NB4 (cell line): ENCODE measurements around the gene PATJ.

Experiments
- DNase-seq: peaks from one replicate; pipeline ENCODE4 v3.0.0; 2010; ENCODE audit warnings: low read depth
- H3K4me3 ChIP-seq: one replicate; pipeline ENCODE4 v1.5.1; 2011; ENCODE audit warnings: mild to moderate bottlenecking, low read depth, low read length, moderate library complexity
- MYC ChIP-seq: IDR thresholded peaks from 2 replicates; pipeline ENCODE4 v1.6.1; 2011; ENCODE audit warnings: low read depth, low read length
- POLR2A ChIP-seq: IDR thresholded peaks from 2 replicates; pipeline ENCODE4 v1.6.1; 2011; ENCODE audit warnings: mild to moderate bottlenecking; ENCODE audit not compliant: insufficient read length; ENCODE audit errors: extremely low read depth
- TF ChIP-seq, protein P1 (sequence below): IDR thresholded peaks from one replicate; pipeline ENCODE4 v1.5.1; 2012; ENCODE audit warnings: low read depth, low read length
- TF ChIP-seq, protein P2 (sequence below): IDR thresholded peaks from 2 replicates; pipeline ENCODE4 v1.6.1; 2011; ENCODE audit warnings: low read depth, low read length

Gene PATJ

DNA sequence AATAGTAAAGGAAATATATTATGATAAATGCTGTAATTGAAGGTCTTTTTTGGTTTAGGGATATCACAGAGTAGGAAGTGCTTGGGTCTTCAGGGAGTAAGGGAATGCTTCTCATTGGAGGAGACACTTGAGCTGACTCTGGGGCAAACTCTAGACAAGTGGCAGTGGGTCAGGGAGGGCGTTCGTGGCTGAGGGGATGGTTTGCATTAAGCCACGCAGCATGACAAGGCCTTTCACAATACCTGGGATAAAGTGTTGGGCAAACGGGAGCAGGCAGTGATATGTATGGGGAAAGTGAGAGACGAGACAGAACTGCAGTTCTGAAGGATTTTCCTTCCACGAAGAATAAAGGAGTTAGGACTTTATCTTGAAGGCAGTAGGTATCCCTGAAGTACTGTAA, 109.0 kb downstream of the PATJ start:
- TF ChIP-seq MYC (no peak), POLR2A (no peak)
- TF ChIP-seq, protein P1, sequence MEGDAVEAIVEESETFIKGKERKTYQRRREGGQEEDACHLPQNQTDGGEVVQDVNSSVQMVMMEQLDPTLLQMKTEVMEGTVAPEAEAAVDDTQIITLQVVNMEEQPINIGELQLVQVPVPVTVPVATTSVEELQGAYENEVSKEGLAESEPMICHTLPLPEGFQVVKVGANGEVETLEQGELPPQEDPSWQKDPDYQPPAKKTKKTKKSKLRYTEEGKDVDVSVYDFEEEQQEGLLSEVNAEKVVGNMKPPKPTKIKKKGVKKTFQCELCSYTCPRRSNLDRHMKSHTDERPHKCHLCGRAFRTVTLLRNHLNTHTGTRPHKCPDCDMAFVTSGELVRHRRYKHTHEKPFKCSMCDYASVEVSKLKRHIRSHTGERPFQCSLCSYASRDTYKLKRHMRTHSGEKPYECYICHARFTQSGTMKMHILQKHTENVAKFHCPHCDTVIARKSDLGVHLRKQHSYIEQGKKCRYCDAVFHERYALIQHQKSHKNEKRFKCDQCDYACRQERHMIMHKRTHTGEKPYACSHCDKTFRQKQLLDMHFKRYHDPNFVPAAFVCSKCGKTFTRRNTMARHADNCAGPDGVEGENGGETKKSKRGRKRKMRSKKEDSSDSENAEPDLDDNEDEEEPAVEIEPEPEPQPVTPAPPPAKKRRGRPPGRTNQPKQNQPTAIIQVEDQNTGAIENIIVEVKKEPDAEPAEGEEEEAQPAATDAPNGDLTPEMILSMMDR, result no peak
- TF ChIP-seq, protein P2, sequence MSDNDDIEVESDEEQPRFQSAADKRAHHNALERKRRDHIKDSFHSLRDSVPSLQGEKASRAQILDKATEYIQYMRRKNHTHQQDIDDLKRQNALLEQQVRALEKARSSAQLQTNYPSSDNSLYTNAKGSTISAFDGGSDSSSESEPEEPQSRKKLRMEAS, result no peak
- no peak for DNase-seq
- no peak overlapping the region for H3K4me3 ChIP-seq

DNA sequence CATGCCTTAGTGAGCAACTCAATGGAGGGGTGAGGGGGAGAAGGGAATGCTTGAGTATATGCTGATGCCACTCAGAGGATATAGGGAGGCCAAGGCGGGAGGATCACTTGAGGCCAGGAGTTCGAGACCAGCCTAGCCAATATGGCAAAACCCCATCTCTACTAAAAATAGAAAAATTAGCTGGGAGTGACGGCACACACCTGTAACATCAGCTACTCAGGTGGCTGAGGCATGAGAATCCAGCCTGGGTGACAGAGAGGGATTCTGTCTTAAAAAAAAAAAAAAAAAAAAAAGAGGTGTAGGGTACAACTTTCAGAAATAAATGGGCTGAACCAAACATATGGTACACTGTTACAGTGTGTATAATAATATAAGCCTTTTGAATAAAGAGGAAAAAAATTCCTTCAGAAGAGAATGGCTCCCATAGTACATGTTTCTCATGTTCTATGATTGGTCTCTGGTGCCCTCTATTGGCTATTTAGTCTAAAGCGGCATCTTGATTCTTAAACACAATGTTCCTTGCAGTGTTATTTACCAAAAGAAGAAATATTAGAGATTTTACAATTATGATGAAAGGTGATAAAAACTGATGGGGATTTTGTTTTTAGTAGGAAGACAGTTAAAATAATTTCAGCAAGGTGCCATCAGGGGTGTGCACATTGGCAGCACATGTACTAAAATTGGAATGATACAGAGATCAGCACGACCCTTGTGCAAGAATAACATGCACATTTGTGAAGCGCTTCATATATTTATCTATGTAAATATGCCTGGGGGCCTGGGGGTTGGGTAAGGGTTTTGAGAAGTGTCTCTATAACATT, 109.8 kb downstream of the PATJ start:
- TF ChIP-seq, protein P1, result peak; percentile 50
- TF ChIP-seq, protein P2, result no peak
- TF ChIP-seq POLR2A (no peak), MYC (no peak)
- peak; percentile 66 for DNase-seq
- H3K4me3 ChIP-seq, result no peak overlapping the region

DNA sequence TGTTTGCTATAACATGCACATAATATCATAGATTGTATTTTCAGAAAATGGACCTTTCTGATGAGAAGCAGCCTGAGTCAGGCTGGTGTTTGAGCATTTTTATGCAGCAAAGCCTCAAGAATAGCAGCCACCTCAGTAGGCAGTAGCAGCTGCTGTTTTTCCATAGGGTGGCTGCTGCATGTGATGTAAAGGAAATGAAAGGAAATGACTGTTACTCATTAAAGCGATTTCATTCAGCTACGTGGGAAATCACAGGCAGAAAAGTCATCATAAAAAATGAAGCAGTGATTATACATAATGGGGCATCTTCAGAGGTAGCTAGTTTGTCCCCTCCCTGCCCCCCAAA, 110.4 kb downstream of the PATJ start:
- TF ChIP-seq, protein P2, result no peak
- TF ChIP-seq, protein P1, result no peak
- TF ChIP-seq POLR2A (no peak), MYC (no peak)
- H3K4me3 ChIP-seq, result no peak overlapping the region
- DNase-seq, result no peak

DNA sequence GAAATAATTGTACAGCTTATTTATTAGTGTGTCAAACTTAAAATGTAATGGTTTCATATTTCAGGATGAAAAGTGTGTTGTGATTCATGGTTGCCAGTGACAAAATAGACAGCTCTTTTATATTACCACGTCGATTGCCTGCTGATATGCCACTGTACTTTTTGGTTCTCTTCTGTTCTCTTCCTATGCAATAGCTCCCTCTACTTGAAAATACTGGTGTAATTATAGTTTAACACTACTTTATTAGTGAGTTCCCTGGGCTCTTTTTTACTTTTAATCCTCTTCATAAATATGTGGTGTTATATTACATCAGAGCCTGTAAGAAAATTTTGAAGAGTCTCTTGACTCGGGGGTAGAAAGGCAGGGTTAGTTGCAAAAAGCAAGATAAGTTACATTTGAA, 111.3 kb downstream of the PATJ start:
- DNase-seq, result peak; percentile 13
- H3K4me3 ChIP-seq, result no peak overlapping the region
- no peak for TF ChIP-seq POLR2A
- TF ChIP-seq MYC, result no peak
- TF ChIP-seq, protein P2, result no peak
- TF ChIP-seq, protein P1, result no peak

DNA sequence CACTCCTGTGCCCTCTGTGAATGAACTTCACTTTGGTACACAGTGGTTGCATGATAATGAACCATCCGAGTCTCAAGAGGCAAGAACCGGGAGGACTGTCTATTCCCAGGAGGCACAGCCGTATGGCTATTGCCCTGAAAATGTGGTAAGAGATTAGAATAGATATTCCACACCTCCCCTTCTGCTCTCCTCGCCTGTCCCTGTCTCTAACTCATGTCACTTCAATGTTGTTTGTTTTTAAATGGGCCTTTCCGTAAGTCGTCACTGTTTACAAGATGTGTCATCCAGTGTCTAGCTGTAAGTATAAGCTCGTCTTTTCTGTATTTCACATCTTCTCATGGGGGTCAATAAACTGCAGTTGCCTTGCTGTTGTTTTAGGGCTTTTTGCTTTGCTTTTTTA, 122.2 kb downstream of the PATJ start:
- no peak for DNase-seq
- H3K4me3 ChIP-seq, result no peak overlapping the region
- TF ChIP-seq, protein P1, result no peak
- no peak for TF ChIP-seq MYC
- TF ChIP-seq POLR2A, result no peak
- TF ChIP-seq, protein P2, result no peak
